Esophagus squamous epithelium (tissue), 4 donors: ENCODE results near the gene UGT3A2.

Experiments
- CTCF ChIP-seq, 6 experiments: fragments of 450-650 bp in 4 of 6; fragments of 200-600 bp in 2 of 6; sonication (generic) in 2 of 6; IDR thresholded peaks; one replicate each; pipeline ENCODE4 v1.5.1; 2016 to 2019; ENCODE audit warnings: antibody characterized with exemption in 6 of 6, mild to moderate bottlenecking in 4 of 6, moderate library complexity in 4 of 6
- POLR2A ChIP-seq, 4 donors: fragments of 450-650 bp; IDR thresholded peaks; one replicate each; pipeline ENCODE4 v1.6.1; 2017; ENCODE audit warnings: antibody characterized with exemption in 4 of 4, mild to moderate bottlenecking in 4 of 4, moderate library complexity in 3 of 4

GRCh38 chr5:35996076-35996475, 70.6 kb downstream of the UGT3A2 start:
- TF ChIP-seq CTCF (IDR thresholded peaks at IDR 0.05), result no peak
- TF ChIP-seq POLR2A (IDR thresholded peaks at IDR 0.05), result no peak
